Dendritic cell treated with granulocyte-macrophage colony-stimulating factor and Interleukin-4, amounts not matched to agents 40 ng/mL and 50 ng/mL, for 4 days (primary cell): ENCODE data around the gene TAB3.

ENCODE experiments used
- H3K27ac Mint-ChIP-seq: one replicate; pipeline ENCODE4 v1.8.0; 2022; ENCODE audit warnings: mild to moderate bottlenecking, mixed read lengths
- H3K27me3 Mint-ChIP-seq: one replicate; pipeline ENCODE4 v1.8.0; 2022; ENCODE audit warnings: mild to moderate bottlenecking, mixed read lengths
- H3K36me3 Mint-ChIP-seq: one replicate; pipeline ENCODE4 v1.8.0; 2022; ENCODE audit warnings: low read depth, mixed read lengths
- H3K4me1 Mint-ChIP-seq: one replicate; pipeline ENCODE4 v1.8.0; 2022; ENCODE audit warnings: low read depth, mixed read lengths
- H3K4me3 Mint-ChIP-seq: one replicate; pipeline ENCODE4 v1.8.0; 2022; ENCODE audit warnings: mild to moderate bottlenecking, moderate library complexity, mixed read lengths
- H3K9me3 Mint-ChIP-seq: one replicate; pipeline ENCODE4 v1.8.0; 2022; ENCODE audit warnings: mixed read lengths
- intact Hi-C: fragments of 100-400 bp; cut with micrococcal nuclease; formaldehyde crosslinking; loops from one replicate; pipeline ENCODE4 v1.15.0; 2022

The TAB3 gene

DNA sequence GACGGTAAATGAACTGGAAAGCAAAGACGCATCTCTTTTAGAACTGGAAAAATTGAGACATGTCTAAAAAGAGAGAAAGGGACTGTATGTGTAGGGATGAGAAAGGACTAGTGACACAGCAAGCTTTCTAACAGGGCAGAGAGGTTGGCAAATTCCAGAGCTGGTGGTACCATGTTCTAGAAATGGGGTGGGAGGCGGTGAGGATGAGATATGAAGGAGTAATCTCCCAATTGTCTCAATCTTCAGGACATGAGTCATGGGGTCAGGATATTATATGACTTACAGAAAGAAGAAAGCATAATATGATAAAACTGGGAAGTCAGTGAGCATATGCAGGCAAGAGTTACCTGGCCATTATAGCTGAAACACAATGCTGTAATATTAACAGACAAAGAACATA is 14.2 kb downstream of the TAB3 start:
- Mint-ChIP-seq H3K27me3 (no peaks in the 10 kb centered on the region), H3K27ac (no peak overlapping the region), H3K4me3 (no peak overlapping the region), H3K9me3 (no peaks in the 10 kb centered on the region), H3K4me1 (peaks cover 13% of the 10 kb centered on the region), H3K36me3 (peaks cover 24% of the 10 kb centered on the region)
- intact Hi-C loops: no loop called here

DNA sequence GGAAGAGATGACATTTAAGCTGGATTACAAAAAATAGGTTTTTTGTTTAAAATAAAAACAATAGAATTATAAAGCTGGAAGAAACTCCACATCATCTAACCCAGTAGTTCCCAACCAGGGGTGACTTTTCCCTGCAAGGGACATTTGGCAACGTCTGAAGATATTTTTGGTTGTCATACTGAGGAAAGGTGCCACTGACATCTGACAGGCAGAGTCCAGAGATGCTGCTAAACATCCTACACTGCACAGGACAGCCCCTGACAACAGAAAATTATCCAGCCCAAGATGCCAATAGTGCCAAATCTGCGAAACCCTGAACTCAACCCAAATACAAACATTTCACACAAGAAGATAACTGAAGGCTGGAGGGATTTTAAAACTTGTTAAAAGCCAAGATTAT is 18.5 kb downstream of the TAB3 start:
- Mint-ChIP-seq H3K4me3 (no peak overlapping the region), H3K27me3 (no peaks in the 10 kb centered on the region), H3K36me3 (peaks cover 38% of the 10 kb centered on the region), H3K9me3 (no peaks in the 10 kb centered on the region), H3K27ac (no peak overlapping the region), H3K4me1 (no peaks in the 10 kb centered on the region)
- intact Hi-C loops: no loop called here

DNA sequence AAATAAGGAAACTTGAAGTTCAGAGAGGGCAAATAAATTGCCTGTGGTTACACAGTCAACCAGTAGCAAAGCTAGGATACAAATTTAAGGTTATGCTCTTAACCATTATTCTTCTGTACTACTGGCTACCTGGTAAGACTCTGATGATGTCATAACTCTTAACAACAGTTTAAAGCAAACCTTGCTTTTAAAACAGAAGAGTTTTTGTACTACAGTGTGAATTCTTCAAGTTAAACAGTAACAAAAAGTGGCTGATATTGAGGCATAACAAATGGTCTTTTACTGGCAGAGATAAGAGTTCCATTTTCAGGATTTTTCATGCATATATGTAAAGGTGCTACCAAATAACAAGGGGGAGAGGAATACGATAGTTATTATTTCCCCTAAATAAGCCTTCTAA is 23.4 kb downstream of the TAB3 start:
- no peaks in the 10 kb centered on the region for H3K27me3 Mint-ChIP-seq
- H3K4me1 Mint-ChIP-seq: no peaks in the 10 kb centered on the region
- H3K36me3 Mint-ChIP-seq: peaks cover 27% of the 10 kb centered on the region
- intact Hi-C loops: no loop called here
- H3K9me3 Mint-ChIP-seq: no peaks in the 10 kb centered on the region
- no peak overlapping the region for H3K4me3 Mint-ChIP-seq
- peak overlapping the region; percentile 88 for H3K27ac Mint-ChIP-seq

DNA sequence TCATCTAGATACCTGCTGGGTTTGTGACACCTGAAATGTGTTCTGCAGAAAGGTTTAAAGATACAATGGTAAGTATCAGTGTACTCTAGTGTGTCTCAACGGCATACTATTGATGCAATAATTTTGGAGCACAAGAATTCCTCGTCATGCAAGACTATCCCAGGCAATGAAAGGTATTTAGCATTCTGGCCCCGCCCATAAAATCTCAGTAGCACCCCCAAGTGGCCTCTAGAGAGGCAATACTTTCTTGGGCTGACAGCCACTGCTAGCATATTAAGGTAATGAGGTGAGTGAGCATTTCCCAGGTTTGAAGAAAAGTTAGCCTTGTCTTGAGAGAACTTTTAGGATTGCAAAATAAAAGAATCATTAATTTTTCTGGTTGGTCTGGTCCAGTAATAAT is 24.0 kb downstream of the TAB3 start:
- intact Hi-C loops: no loop called here
- H3K27me3 Mint-ChIP-seq: no peaks in the 10 kb centered on the region
- H3K4me3 Mint-ChIP-seq: no peak overlapping the region

DNA sequence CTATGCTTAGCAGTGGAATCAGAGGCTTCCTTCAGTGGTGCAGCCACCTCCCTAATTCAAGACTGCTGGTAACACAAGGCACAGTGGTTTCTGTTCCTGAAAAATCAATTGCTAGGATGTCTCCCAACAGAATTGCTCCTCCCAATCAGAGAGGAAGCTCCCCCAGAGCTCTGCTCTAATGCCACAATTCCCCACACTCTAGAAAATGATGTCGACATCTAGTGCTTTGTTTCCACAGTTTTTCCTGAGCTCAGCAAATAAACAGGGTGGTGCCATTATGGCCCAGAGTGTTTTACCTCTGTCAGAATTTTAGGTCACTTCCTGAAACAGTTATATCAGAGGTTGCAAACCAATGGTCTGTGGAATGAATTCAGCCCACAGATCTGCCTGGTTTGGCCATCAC is 24.7 kb downstream of the TAB3 start:
- H3K4me1 Mint-ChIP-seq: peaks cover 5% of the 10 kb centered on the region
- H3K9me3 Mint-ChIP-seq: no peaks in the 10 kb centered on the region
- no peak overlapping the region for H3K4me3 Mint-ChIP-seq
- peaks cover 28% of the 10 kb centered on the region for H3K36me3 Mint-ChIP-seq
- H3K27me3 Mint-ChIP-seq: no peaks in the 10 kb centered on the region
- intact Hi-C loops: loop anchor here (1.0 kb wide), 2 partner anchors 13 to 25 kb away; partner anchors contain the start of gene TAB3
- peak overlapping the region; percentile 88 for H3K27ac Mint-ChIP-seq

More for the DNA sequence above, 24.0 kb downstream of the TAB3 start:
- H3K27ac Mint-ChIP-seq: peak overlapping the region; percentile 88
- no peaks in the 10 kb centered on the region for H3K4me1 Mint-ChIP-seq
- H3K36me3 Mint-ChIP-seq: peaks cover 25% of the 10 kb centered on the region
- H3K9me3 Mint-ChIP-seq: no peaks in the 10 kb centered on the region

DNA sequence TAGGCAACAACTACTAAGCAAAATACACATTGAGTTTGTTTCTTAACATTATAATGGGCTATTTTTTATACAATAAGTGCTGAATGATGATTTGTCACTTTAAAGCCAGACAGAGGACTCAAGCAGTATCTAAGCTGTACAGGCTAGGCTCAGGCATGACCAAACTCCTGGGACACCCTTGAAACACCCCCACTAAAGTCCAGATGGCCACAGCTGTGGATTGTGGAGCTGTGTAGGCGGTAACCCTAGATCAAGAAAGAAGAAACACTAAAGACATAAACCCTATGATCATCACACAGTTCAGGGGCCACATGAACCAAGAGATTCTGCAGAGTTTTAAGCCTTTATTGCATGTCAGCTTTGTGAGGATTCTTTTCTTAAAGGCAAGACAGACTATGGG is 25.1 kb downstream of the TAB3 start:
- no peaks in the 10 kb centered on the region for H3K9me3 Mint-ChIP-seq
- no peaks in the 10 kb centered on the region for H3K27me3 Mint-ChIP-seq
- peaks cover 5% of the 10 kb centered on the region for H3K4me1 Mint-ChIP-seq
- peaks cover 28% of the 10 kb centered on the region for H3K36me3 Mint-ChIP-seq
- intact Hi-C loops: loop anchor here (1.0 kb wide), 2 partner anchors 13 to 25 kb away; partner anchors contain the start of gene TAB3
- H3K27ac Mint-ChIP-seq: peak overlapping the region; percentile 88
- no peak overlapping the region for H3K4me3 Mint-ChIP-seq

DNA sequence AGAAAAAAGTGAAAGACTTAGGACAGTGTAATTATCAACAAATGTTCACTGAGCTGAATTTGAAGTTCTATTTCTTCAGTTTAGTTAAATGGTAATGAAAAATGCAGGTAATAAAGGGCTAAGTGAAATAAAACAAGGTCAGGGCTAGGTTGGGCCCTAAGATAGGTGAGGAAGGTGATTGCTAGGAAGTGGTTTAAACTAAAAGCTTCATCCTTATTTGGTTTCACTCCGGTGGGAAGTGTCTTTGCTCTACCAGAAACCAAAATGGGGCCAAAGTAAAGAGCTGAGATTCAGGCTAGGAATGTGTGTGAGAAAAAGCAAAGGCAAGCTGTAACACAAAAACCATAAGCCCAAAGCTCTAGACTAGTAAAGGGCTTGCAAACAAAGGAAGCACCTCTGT is 31.0 kb downstream of the TAB3 start:
- intact Hi-C loops: no loop called here
- H3K36me3 Mint-ChIP-seq: peaks cover 51% of the 10 kb centered on the region
- H3K4me3 Mint-ChIP-seq: no peak overlapping the region
- no peaks in the 10 kb centered on the region for H3K27me3 Mint-ChIP-seq
- peak overlapping the region; percentile 55 for H3K27ac Mint-ChIP-seq
- no peaks in the 10 kb centered on the region for H3K9me3 Mint-ChIP-seq
- peaks cover 12% of the 10 kb centered on the region for H3K4me1 Mint-ChIP-seq

DNA sequence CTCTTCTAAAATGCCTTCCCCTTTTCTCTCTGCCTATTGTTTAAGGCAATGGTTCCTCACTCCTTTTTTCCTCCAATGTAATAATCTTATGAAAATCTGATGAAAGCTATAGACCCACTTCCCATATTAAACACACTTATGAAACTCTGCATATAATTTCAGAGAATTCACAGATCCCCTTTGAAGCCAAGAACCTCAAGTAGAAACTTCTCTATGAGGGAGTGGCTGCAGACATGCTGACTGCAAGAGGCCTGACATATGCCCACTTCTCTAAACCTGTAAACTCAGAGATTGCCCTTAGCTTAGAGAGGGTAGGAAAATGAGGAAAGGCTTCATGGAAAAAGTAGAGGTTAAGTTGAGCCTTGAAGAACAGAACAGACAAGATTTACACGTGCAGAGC is 37.6 kb downstream of the TAB3 start:
- Mint-ChIP-seq H3K9me3 (no peaks in the 10 kb centered on the region), H3K27ac (peak overlapping the region; percentile 90), H3K27me3 (no peaks in the 10 kb centered on the region), H3K36me3 (peaks cover 51% of the 10 kb centered on the region), H3K4me3 (no peak overlapping the region), H3K4me1 (peaks cover 18% of the 10 kb centered on the region)
- intact Hi-C loops: loop anchor here (1.0 kb wide), 1 partner anchor 13 kb away; no protein-coding TSS in a partner anchor

DNA sequence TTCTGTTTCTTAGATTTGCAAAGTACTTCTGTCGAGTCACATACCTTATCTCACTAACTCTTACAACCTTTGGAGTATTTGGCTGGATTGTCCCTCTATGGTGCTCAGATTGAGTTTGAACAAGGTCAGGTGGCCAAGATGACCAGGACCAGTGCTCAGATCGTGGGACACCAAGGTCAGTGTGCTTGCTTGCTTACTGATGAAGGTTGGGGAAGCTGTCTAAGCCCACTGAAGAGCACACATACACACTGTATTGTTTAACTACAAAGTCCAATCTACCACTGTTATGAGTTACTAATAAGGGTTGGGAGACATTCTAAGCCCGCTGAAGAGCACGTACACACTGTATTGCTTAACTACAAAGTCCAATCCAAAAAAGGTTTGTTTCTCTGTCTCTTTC is 53.7 kb downstream of the TAB3 start:
- intact Hi-C loops: no loop called here
- H3K36me3 Mint-ChIP-seq: peaks cover 75% of the 10 kb centered on the region

DNA sequence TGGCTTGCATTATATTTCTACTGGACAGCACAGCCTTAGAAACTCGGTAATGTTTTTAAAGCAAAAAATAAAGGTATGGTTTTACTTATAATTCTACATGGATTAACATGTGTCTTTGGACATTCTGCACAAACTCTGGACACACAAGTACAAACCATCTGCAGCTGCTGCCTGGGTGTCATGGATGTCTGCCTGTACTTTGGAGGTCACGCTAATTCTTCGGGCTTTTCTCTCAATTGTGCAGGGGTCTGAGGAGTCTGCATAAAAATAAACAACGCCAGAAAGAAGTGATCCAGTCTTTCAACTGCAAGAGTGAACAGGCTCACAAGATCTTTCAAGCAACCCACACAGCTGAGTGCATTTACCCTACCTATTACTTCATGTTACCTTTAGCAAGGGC is 55.2 kb downstream of the TAB3 start:
- no peaks in the 10 kb centered on the region for H3K9me3 Mint-ChIP-seq
- no peak overlapping the region for H3K4me3 Mint-ChIP-seq
- no peaks in the 10 kb centered on the region for H3K4me1 Mint-ChIP-seq
- intact Hi-C loops: no loop called here
- no peak overlapping the region for H3K27ac Mint-ChIP-seq
- H3K27me3 Mint-ChIP-seq: no peaks in the 10 kb centered on the region
- peaks cover 72% of the 10 kb centered on the region for H3K36me3 Mint-ChIP-seq

More for the DNA sequence above, 53.7 kb downstream of the TAB3 start:
- Mint-ChIP-seq H3K27me3 (no peaks in the 10 kb centered on the region), H3K4me1 (no peaks in the 10 kb centered on the region), H3K4me3 (no peak overlapping the region), H3K9me3 (no peaks in the 10 kb centered on the region), H3K27ac (no peak overlapping the region)

DNA sequence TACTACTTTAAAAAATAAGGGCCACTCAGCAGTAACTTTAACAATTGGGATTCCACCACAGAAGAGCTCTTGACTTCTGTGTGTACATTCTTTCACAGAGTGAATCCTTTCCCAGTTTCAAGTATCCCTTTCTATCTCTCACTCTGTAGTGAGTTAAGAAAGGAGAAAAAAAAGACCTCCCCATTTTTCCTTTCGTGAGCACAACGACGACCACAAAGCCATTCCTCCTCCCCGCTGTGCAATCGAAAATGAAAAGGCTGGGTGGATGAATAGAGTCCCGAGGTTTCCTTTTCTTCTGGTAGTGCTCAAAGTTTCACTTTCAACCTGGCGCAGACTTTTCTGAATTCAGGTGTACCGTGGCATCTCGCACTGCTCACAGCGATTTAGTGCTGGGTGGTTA is 58.0 kb downstream of the TAB3 start:
- no peaks in the 10 kb centered on the region for H3K4me1 Mint-ChIP-seq
- intact Hi-C loops: no loop called here
- H3K4me3 Mint-ChIP-seq: no peak overlapping the region
- H3K27ac Mint-ChIP-seq: no peak overlapping the region
- H3K27me3 Mint-ChIP-seq: no peaks in the 10 kb centered on the region
- H3K36me3 Mint-ChIP-seq: peaks cover 51% of the 10 kb centered on the region
- H3K9me3 Mint-ChIP-seq: no peaks in the 10 kb centered on the region

DNA sequence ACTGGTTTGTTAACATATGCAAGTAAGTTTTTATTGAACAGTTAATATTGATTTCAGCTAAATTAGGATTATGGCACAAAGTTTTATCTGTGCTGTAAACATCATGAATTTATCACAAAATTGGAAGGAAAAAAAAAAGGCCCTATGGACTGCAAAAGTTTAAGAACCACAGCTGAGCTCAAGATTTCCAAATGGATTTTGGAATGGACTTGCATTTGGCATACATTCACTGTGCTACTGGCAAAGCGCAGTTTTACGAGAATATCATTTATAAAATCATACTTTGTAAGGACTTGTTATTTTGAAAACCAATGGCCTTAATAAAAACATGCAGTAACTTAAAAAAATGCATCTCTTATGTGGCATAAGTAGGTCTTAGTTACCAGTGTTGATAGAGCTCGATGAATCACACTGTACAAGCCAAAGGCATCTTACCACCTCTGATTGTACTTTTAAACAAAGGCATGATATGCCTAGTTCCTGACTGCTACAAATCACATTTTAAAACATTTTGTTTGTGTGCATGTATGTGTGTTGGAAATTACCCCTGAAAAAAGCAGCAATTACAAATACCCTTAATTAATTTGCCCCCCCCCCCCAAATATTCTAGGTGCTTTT is 58.6 kb downstream of the TAB3 start:
- Mint-ChIP-seq H3K27me3 (no peaks in the 10 kb centered on the region), H3K27ac (no peak overlapping the region), H3K9me3 (no peaks in the 10 kb centered on the region), H3K4me1 (no peaks in the 10 kb centered on the region), H3K4me3 (no peak overlapping the region), H3K36me3 (peaks cover 47% of the 10 kb centered on the region)
- intact Hi-C loops: no loop called here

DNA sequence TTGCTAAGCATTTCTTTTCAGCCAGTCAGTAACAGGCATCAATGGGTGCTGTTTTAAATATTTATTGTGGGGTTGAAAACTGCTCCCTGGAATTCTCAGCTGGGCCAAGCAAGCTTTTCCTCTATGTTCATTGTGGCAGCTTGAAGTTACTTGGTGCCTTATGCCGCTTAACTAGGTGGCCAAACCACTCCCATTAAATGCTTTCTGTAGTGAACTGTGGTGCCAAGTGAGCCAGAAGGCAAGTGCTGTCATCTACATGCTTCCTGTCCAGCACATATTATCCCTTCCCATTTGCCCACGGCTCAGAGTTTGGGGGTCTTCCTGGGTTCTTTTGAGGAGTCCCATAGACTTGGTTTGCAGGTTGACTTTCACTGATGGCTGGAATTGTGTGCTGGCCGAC is 64.8 kb downstream of the TAB3 start:
- no peak overlapping the region for H3K4me3 Mint-ChIP-seq
- intact Hi-C loops: loop anchor here (5.0 kb wide), 1 partner anchor 92 kb away; no protein-coding TSS in a partner anchor
- no peaks in the 10 kb centered on the region for H3K27me3 Mint-ChIP-seq
- no peaks in the 10 kb centered on the region for H3K9me3 Mint-ChIP-seq
- H3K4me1 Mint-ChIP-seq: peaks cover 20% of the 10 kb centered on the region
- no peak overlapping the region for H3K27ac Mint-ChIP-seq
- H3K36me3 Mint-ChIP-seq: peaks cover 2% of the 10 kb centered on the region

DNA sequence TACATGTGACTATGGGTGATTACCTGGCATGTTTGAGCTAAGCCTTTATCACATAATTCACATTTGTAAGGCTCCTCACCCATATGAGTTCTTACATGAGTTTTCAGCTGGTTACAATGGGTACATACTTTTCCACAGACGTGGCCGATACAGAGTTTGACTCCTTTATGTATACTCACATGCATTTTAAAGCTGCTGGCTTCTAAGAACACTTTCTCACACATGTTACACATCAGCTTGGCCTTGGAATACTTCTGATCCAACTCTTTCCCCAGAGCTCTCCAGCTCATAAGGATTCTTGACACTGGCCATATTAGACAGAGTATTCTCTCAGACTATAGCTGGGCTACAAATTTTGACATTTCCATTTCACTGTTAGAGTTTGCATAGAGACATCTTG is 66.3 kb downstream of the TAB3 start:
- Mint-ChIP-seq H3K27ac (no peak overlapping the region), H3K9me3 (no peaks in the 10 kb centered on the region), H3K36me3 (no peaks in the 10 kb centered on the region), H3K4me1 (peaks cover 32% of the 10 kb centered on the region), H3K4me3 (no peak overlapping the region), H3K27me3 (no peaks in the 10 kb centered on the region)
- intact Hi-C loops: loop anchor here (5.0 kb wide), 1 partner anchor 90 kb away; no protein-coding TSS in a partner anchor
